Endothelial cell of umbilical vein (primary cell): ENCODE results near the gene KAT8.

Experiments used
- CTCF ChIP-seq, 2 donors: IDR thresholded peaks; 1 replicate in 1 of 2; 2 replicates in 1 of 2; pipeline ENCODE4 v1.5.1; 2011; ENCODE audit warnings: low read length in 2 of 2, mild to moderate bottlenecking in 2 of 2, moderate library complexity in 2 of 2, control low read depth in 1 of 2, inconsistent platforms in 1 of 2, low read depth in 1 of 2; ENCODE audit not compliant: insufficient read depth in 1 of 2; ENCODE audit errors: extremely low read depth in 1 of 2
- EZH2 ChIP-seq: IDR thresholded peaks from 2 replicates; pipeline ENCODE4 v1.6.1; 2012; ENCODE audit warnings: borderline replicate concordance, low read depth, mild to moderate bottlenecking, moderate library complexity, low read length, inconsistent platforms; ENCODE audit not compliant: severe bottlenecking
- FOS ChIP-seq: IDR thresholded peaks from 2 replicates; pipeline ENCODE4 v1.6.1; 2011; ENCODE audit warnings: mild to moderate bottlenecking, low read length, moderate library complexity, borderline replicate concordance; ENCODE audit not compliant: insufficient read depth
- JUN ChIP-seq: IDR thresholded peaks from 2 replicates; pipeline ENCODE4 v1.6.1; 2011; ENCODE audit warnings: borderline replicate concordance, low read depth; ENCODE audit not compliant: insufficient read length, insufficient read depth
- MAX ChIP-seq: IDR thresholded peaks from 2 replicates; pipeline ENCODE4 v1.6.1; 2011; ENCODE audit not compliant: insufficient read depth, insufficient read length
- MYC ChIP-seq: IDR thresholded peaks from one replicate; pipeline ENCODE4 v1.6.1; 2011; ENCODE audit warnings: mild to moderate bottlenecking, low read depth, low read length
- POLR2A ChIP-seq: IDR thresholded peaks from 2 replicates; pipeline ENCODE4 v1.6.1; 2012; ENCODE audit warnings: low read depth, mild to moderate bottlenecking, control low read depth, low read length
- POLR2AphosphoS5 ChIP-seq: IDR thresholded peaks from 2 replicates; pipeline ENCODE4 v1.6.1; 2012; ENCODE audit warnings: low read depth, mild to moderate bottlenecking, control low read depth, low read length, moderate library complexity; ENCODE audit not compliant: insufficient read depth

- TF ChIP-seq POLR2AphosphoS5 (no peak), CTCF (IDR thresholded peaks at IDR 0.05; ENCODE audit: extremely low read depth in 1 of 2, insufficient read depth in 1 of 2, low read depth in 1 of 2, low read length in 2 of 2) (no peak), JUN (no peak), MAX (no peak), EZH2 (no peak), POLR2A (no peak), MYC (no peak), FOS (no peak)
Observed at GRCh38 chr16:31089199-31089598, 28.3 kb upstream of the KAT8 start.
